ENCODE measurements around the gene ZBTB38.

DNA sequence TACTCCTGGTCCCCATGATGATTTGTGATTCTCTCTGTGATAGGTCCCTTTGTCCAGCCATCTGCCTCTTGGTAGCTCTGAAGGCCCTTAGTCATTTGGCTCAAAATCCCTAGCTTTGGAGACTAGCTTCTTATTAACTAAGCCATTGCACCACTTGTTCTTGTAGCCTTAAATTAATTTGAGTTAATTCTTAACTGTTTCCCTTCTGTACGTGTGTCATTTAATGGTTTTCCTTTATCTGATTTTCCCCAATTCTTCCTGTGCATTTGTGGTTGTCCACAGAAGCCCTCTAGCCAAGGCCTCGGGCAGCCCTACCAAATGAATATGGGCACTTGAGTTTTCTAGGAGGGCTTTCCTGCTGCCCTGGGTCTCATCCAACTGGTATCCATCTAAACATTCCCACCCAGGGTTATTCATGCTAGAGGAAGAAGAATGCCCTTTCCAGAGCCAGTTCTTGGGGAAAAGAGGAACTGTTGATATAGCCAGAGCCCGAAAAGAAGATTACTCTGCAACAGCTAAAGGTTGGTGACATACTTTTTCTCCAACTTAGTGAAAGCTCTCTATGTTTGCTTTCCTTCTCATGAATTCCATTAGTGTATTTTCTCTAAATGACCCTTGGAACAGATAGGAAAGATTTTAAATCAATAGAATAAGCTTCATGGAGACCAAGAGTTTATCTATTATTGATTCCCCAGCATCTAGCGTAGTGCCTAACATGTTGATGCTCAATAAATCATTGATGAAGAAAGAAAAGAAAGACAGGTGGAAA, 44.2 kb upstream of the ZBTB38 start:
- no peak for TF ChIP-seq POLR2A (IDR thresholded peaks at IDR 0.05)
- TF ChIP-seq, protein P1, sequence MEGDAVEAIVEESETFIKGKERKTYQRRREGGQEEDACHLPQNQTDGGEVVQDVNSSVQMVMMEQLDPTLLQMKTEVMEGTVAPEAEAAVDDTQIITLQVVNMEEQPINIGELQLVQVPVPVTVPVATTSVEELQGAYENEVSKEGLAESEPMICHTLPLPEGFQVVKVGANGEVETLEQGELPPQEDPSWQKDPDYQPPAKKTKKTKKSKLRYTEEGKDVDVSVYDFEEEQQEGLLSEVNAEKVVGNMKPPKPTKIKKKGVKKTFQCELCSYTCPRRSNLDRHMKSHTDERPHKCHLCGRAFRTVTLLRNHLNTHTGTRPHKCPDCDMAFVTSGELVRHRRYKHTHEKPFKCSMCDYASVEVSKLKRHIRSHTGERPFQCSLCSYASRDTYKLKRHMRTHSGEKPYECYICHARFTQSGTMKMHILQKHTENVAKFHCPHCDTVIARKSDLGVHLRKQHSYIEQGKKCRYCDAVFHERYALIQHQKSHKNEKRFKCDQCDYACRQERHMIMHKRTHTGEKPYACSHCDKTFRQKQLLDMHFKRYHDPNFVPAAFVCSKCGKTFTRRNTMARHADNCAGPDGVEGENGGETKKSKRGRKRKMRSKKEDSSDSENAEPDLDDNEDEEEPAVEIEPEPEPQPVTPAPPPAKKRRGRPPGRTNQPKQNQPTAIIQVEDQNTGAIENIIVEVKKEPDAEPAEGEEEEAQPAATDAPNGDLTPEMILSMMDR (IDR thresholded peaks at IDR 0.05), result no peak
